Right lobe of liver (tissue), 4 donors: ENCODE data around the gene FZD1.

Experiments used
- POLR2A ChIP-seq: fragments of 450-650 bp; IDR thresholded peaks from one replicate; pipeline ENCODE4 v1.6.1; 2017; ENCODE audit warnings: antibody characterized with exemption, mild to moderate bottlenecking
- TF ChIP-seq, protein P1 (sequence below), 4 donors: fragments of 200-600 bp in 3 of 4; fragments of 450-650 bp in 1 of 4; IDR thresholded peaks; one replicate each; pipeline versions ENCODE4 v1.5.1 to v1.8.0; 2016 to 2022; ENCODE audit warnings: antibody characterized with exemption in 4 of 4, mild to moderate bottlenecking in 2 of 4
- donor health status: DM: no; HTN: no; CAD: no.
- donor health status: DM: no; HTN: no; CAD: no.
- donor health status: DM: no; HTN: yes; CAD: no.

DNA sequence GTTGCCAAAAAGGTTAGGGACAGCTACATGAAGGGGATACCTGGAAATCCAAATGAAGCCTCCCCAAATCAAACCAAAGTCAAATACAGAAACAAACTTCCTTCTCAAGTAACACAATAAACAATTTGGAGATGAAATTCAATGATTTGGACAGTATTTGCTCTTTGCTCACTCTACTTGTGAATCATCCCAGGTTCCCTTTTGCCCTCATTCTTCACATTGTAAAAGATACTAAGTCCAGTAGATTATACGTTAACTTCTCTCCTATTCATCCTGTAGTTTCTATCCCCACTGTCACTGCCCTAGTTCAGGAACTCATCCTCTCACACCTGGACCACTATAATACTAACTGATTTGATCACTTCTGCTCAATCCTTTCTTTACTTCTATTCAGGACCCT, 28.3 kb downstream of the FZD1 start:
- TF ChIP-seq, protein P1, sequence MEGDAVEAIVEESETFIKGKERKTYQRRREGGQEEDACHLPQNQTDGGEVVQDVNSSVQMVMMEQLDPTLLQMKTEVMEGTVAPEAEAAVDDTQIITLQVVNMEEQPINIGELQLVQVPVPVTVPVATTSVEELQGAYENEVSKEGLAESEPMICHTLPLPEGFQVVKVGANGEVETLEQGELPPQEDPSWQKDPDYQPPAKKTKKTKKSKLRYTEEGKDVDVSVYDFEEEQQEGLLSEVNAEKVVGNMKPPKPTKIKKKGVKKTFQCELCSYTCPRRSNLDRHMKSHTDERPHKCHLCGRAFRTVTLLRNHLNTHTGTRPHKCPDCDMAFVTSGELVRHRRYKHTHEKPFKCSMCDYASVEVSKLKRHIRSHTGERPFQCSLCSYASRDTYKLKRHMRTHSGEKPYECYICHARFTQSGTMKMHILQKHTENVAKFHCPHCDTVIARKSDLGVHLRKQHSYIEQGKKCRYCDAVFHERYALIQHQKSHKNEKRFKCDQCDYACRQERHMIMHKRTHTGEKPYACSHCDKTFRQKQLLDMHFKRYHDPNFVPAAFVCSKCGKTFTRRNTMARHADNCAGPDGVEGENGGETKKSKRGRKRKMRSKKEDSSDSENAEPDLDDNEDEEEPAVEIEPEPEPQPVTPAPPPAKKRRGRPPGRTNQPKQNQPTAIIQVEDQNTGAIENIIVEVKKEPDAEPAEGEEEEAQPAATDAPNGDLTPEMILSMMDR (IDR thresholded peaks at IDR 0.05): no peak
- no peak for TF ChIP-seq POLR2A
